ENCODE measurements around the gene RHOD.

The RHOD gene

GRCh38 chr11:67032830-67033551 is 23.7 kb upstream of the RHOD start:
- DNase-seq, result peak in 1 of 2 donors; percentile 52

DNA sequence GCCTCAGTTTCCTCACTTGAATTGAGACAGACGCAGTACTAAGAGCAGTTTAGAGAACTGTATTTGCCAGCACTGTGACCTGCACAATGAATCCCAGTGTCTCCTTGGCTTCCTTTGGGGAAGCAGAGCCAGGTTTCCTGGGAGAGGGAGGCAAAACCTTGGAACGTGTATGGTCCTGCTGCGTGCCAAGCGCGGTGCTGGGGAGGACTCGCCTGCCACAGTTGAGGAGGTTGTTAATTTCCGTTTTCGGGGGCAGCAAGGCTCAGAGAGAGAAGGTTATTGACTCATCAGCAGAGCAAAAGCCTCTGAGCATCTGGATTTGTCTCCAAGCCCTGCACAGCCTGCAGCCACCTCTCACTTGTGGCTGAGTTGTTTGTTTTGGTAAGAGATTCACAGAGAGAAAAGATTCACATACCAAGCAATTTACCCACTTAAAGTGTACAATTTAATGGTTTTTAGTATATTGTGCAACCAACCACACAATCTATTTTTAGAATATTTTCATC is 22.9 kb upstream of the RHOD start:
- DNase-seq, result peak in 1 of 2 donors; percentile 56

GRCh38 chr11:67034350-67034749 is 22.3 kb upstream of the RHOD start:
- DNase-seq, result no peak

DNA sequence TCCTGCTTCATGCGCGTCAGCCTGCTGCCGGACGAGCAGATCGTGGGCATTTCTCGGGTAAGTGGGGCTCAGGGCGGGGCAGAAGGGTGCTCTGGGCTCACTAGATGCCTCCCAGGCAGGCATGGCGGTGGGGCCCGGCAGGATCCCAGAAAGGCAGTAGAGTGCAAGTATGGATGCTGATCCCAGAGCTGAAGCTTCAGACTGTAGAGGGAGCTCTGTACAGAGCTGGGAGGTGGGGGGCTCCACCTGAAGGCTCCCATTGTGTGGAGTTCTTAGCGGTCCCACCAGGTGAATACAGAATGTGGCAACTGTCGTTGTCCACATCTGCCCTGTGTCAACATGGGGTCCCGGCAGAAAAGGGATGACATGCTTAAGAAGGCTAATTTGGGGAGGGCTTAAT is 16.5 kb upstream of the RHOD start:
- no peak for DNase-seq

DNA sequence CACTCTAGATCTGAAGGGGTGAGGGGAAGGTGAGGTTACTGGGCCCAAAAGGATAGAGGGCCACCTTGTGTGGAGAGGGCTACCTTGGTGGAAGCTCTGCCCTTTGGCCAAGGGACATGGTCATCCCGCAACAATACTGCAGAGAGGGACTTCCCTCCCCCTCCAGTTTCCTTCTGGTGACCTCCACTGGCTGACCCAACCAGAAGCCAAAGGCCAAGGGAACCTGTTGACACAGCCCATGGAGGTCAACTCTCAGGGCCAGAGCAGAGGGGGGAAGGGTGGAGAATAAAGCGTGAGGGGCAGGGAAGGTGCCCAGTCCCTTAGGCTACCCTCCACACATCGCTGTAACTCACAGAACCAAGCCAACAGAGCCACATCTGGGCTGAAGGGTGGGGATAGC is 15.0 kb upstream of the RHOD start:
- DNase-seq, result no peak

DNA sequence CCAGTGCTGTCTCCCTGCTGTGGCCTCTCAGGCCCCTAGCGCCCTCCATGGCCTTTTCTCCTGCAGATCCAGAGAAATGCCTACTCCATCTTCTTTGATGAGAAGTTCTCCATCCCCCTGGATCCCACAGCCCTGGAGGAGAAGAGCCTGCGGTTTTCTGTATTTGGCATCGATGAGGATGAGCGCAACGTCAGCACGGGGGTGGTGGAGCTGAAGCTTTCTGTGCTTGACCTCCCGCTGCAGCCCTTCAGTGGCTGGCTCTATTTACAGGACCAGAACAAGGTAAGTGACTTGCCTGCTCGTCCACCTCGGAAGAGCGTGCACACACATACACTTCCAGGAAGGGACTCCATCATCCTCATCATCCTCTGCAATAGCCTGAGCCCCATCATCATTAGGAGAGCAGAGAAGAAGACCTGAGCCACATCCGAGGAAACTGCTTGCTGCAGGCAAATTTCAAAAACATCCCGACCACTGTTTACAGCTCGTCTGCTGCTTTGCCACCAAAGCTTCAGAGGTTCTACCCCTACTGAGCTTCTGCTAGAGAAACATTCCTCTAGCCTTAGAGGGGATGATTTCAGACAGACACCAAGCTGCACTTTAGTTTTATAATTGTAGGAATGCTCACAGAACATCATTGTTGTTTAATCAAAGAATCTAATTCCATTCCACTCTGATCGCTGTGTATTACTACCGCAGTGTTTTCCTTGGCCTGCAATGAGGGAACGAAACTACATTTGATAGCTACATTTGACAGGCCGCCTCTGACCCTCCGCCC is 12.9 kb upstream of the RHOD start:
- no peak for DNase-seq

GRCh38 chr11:67044496-67044895 is 12.2 kb upstream of the RHOD start:
- DNase-seq, result no peak

DNA sequence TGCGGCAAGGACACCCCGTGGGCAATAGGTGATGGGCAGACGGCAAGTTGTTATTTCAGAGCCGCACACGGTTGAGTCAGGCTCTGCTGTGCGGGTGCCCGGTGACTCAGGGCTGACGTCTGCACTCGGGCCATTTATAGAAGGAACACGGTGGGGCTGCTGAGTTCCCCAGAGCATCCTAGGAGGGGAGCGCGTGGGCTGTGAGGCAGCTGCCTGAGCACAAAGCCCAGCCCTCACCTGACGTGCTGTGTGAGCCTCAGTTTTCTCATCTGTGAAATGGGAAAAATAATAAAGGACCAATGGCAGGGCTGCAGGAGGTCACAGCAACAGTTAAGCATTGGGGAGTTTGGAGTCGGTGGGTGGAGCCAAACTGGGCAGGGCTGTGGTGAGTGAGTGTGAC is 11.3 kb upstream of the RHOD start:
- DNase-seq, result peak in 1 of 2 donors; percentile 40

- no peak for DNase-seq
Measured at GRCh38 chr11:67048515-67049130, 8.0 kb upstream of the RHOD start.

GRCh38 chr11:67050139-67050538 is 6.5 kb upstream of the RHOD start:
- DNase-seq, result no peak

DNA sequence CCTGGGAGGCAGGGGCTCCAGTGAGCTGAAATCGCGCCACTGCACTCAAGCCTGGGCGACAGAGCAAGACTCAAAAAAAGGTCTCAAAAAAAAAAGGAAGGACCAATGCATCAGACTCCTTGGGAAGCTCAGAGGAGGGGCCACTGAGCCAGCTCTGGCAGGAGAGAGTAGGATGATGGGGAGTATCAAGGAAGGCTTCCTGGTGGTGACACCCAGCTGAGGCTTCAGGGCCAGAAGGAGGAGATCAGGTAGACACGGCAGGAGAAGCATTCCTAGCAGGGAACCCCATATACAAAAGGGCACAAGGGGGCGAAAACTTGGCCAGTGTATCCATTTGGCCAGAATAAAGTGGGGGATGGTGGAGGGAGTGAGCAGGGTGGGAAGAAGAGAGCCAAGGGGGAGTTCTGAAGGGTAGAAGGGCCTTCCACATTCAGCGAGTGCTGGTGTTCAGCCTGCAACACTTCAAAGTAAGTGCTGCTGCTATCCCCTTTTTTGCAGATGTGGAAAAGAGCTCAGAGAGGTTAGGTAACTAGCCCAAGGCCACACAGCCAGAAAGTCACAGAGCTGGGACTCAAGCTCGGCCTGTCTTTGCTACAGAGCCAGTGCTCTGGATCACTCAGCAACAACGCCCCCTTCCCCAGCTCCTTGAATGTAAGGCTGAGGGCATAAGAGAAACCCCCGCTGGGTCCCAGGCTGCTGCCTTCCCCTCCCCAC is 5.3 kb upstream of the RHOD start:
- no peak for DNase-seq

DNA sequence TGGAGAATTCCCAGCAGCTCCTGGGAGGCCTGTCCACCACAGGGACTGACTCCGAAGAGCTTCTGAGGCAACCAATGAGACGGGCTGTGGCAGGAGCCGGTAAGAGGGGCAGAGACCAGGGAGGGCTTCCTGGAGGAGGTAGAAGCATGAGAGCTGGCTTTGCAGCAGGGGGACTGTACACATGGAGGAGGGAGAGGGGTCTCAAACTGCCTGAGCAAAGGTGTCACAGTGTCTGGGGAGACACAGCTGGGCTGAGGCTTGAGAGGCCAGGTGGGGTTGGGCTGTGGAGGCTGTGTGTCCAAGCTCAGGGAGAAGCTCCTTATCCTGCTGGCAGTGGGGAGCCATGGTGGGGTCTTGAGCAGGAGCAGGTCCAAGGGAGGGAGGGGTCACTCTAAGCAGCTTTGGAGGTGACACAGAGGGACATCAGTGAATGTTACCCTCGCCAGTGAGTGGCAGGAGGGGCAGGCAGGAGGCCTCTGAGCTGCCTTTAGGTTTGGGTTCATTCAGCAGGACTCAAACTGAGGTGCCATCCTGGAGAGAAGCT is 4.6 kb upstream of the RHOD start:
- DNase-seq, result no peak

DNA sequence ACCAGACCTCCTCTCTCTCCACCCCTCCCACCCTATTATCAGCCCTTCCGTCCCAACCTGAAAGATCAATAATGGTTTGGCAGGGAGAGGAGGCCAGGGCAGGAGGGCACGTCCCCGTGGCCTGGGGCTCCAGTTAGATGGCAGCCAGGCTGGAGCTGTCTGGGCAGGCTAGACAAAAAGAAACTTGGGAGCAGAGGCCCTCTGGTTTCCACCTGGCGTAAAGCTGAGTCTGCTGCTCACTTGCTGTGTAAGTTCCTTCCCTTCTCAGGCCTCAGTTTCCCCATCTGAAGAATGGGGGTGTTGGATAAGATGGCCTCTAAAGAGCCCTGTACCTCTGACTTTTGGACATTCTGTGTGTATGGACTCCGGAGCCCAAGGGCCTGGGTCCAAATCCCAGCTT is 3.8 kb upstream of the RHOD start:
- DNase-seq, result no peak

GRCh38 chr11:67053896-67054329 is 2.7 kb upstream of the RHOD start:
- peak; percentile 27 to 52 for DNase-seq

- peak in 1 of 2 donors; percentile 13 for DNase-seq
Measured at GRCh38 chr11:67054346-67054835, 2.3 kb upstream of the RHOD start.

GRCh38 chr11:67054836-67055523 is 1.7 kb upstream of the RHOD start:
- DNase-seq, result peak; percentile 71 to 79

DNA sequence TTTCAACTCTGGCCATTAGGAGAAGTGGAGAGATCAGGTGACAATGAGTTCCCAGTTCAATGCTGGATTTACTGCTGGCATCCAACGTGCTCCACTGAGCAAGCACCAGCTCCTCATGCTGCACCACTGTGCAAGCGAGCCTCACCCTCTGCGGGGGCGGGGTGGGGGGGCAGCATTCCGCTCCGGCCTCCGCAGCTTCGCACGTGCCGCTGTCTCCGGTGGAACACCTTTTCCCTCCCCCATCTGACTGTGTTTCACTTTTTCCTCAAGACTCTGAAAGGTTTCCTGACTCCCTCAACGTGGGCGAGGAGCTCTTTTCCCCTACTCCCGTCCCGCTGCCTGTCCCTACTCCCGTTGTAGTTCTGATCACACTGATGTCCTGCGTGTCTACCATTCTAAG is 835 bp upstream of the RHOD start:
- peak; percentile 22 to 58 for DNase-seq

DNA sequence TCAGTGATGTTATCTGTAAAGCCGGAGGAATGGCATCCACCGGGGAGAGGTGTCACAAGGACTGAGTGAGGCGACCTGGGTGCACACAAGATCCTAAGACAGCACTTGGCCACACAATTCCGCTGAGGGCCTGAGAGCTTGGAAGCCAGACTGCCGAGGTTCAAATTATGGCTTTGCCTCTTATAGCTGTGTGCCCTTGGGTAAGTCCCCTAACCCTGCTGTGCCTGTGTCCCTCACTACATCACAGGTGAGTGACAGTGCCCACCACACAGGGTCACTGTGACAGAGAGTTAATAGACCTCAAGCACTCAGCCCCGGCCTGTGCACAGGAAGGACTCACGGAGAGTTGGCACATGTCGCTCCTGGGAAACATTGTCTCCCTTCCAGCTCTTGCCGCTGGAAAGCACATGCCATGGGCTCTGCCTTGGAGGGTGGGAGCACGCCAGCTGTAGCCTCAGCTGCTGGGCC is 592 bp downstream of the RHOD start:
- DNase-seq, result no peak

- no peak for DNase-seq
Measured at GRCh38 chr11:67058506-67058905, 1.9 kb downstream of the RHOD start.

DNA sequence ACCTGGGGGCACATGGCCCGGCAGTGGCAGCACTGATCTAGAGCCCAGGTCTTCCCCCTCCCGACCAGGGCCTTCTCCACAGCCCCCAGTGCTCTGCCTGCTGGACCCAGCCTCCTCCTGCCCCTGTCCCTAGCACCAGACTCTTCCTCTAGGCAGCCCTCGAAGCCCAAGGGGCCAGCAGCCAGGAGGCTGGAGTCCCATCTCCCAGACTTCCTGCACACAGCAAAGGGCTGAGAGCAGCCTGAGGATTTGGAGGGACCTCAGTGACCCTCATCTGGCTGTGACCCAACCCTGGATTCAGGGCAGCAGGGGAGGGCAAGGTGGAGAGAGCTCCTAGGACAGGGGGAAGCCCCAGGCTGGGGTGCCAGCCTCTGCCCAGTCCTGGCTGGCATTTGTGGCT is 3.0 kb downstream of the RHOD start:
- DNase-seq, result no peak

DNA sequence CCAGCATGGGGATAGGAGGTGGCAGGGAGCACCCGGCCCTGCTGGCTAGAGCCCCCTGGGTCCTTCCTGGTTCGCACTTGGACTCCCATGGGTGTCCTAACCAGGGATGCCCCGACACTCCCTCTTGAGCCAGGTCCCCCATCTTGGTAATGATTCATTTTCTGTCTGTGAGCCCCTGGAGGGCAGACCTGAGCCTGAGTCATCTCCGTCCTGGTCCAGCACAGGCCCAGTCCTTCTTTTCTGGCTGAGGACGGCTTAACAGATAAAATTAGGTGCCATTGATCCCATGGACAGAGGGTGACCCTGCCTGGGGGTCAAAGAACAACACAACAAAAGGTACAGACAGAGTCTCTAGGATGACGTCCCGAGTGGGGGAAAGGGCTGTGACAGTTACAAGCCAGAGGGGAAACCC is 3.5 kb downstream of the RHOD start:
- DNase-seq, result no peak
